Right lobe of liver (tissue), 6 donors: ENCODE measurements around the gene DDX25. TPM values are rescaled to one million over a fixed set of nuclear protein-coding genes. Genes with fewer than 3 reads are reported as not detected.
A peak's percentile ranks its signal among the peaks of the same experiment; 100 is the strongest.

Experiments
- ATAC-seq, 4 donors: fragments of 200-7000 bp; cut with Tn5 transposase; one replicate each; pipeline ENCODE4 v1.9.1; 2020; ENCODE audit warnings: mild to moderate bottlenecking in 4 of 4, moderate library complexity in 4 of 4
- DNase-seq, 3 donors: peaks; one replicate each; pipeline ENCODE4 v3.0.0-alpha.2; 2020
- H3K27ac ChIP-seq, 3 donors: fragments of 200-600 bp; one replicate each; pipeline ENCODE4 v1.8.0; 2022
- H3K27me3 ChIP-seq, 2 donors: fragments of 200-600 bp; one replicate each; pipeline ENCODE4 v1.8.0; 2022
- H3K36me3 ChIP-seq, 4 donors: fragments of 200-600 bp; sonication (generic) in 1 of 4; one replicate each; pipeline versions ENCODE4 v1.5.1 to v1.8.0; 2017 to 2022; ENCODE audit warnings: control low read depth in 1 of 4
- H3K4me1 ChIP-seq, 4 donors: fragments of 200-600 bp; sonication (generic) in 1 of 4; one replicate each; pipeline versions ENCODE4 v1.5.1 to v1.8.0; 2017 to 2022; ENCODE audit warnings: control low read depth in 1 of 4
- H3K4me3 ChIP-seq, 3 donors: fragments of 200-600 bp; one replicate each; pipeline ENCODE4 v1.8.0; 2022
- H3K9me3 ChIP-seq, 4 donors: fragments of 200-600 bp; sonication (generic) in 1 of 4; one replicate each; pipeline versions ENCODE4 v1.5.1 to v1.8.0; 2017 to 2022; ENCODE audit warnings: control low read depth in 1 of 4
- CTCF ChIP-seq, 4 donors: fragments of 200-600 bp in 3 of 4; fragments of 450-650 bp in 1 of 4; IDR thresholded peaks; one replicate each; pipeline versions ENCODE4 v1.5.1 to v1.8.0; 2016 to 2022; ENCODE audit warnings: antibody characterized with exemption in 4 of 4, mild to moderate bottlenecking in 2 of 4
- POLR2A ChIP-seq: fragments of 450-650 bp; IDR thresholded peaks from one replicate; pipeline ENCODE4 v1.6.1; 2017; ENCODE audit warnings: antibody characterized with exemption, mild to moderate bottlenecking
- WGBS: methylation state at CpG from one replicate; pipeline ENCODE4 v1.1.6; 2018; ENCODE audit warnings: low coverage, low lambda C conversion rate; ENCODE audit not compliant: insufficient coverage; ENCODE audit errors: missing lambda C conversion rate; 5-methylcytosine and 5-hydroxymethylcytosine counted together
- intact Hi-C, 2 donors: fragments of 100-400 bp; cut with DNase I; formaldehyde crosslinking; loops; one replicate each; pipeline versions ENCODE4 v1.11.2 to v1.14.1; 2022
- total RNA-seq, 6 experiments: library from RNA; depleted of rRNA in 2 of 6; stranded (reverse); fragments of >200 nt in 2 of 6; fragmentation: NEBNext Ultra II Directional in 3 of 6; extraction: Animal tissue kit (Norgen Biotek cat#: 25700) in 3 of 6; gene quantifications; one replicate each; pipeline versions ENCODE4 v1.1.0 to v1.2.4, GENCODE V29; 2016 to 2023
- donor health status: DM: no; HTN: yes; CAD: no.
- donor health status: DM: no; HTN: no; CAD: no.
- donor health status: DM: no; HTN: no; CAD: no.
- donor health status: DM: no; HTN: yes; CAD: no.
- donor health status: DM: no; HTN: yes; CAD: no.

Gene DDX25
- total RNA-seq, 6 experiments from 2014 or later, result 0.17 to 0.28 (median 0.21) TPM; not detected in 2

GRCh38 chr11:125883375-125883774 lies 20.9 kb upstream of the DDX25 start:
- no peaks in the 10 kb centered on the region for H3K9me3 ChIP-seq
- 71% methylated on average over 5 of the region's 8 CpGs for WGBS
- DNase-seq (no peak), ATAC-seq (no peak)
- no peaks in the 10 kb centered on the region for H3K36me3 ChIP-seq
- H3K4me3 ChIP-seq, result no peak overlapping the region
- intact Hi-C loops, result no loop called here
- H3K27ac ChIP-seq, result no peak overlapping the region
- H3K27me3 ChIP-seq, result no peaks in the 10 kb centered on the region
- H3K4me1 ChIP-seq, result no peaks in the 10 kb centered on the region
- TF ChIP-seq POLR2A (no peak), CTCF (IDR thresholded peaks at IDR 0.05) (no peak)

- intact Hi-C loops, result no loop called here
- 33% methylated on average over 5 of the region's 24 CpGs for WGBS
- H3K9me3 ChIP-seq, result no peaks in the 10 kb centered on the region
- H3K27ac ChIP-seq, result peak overlapping the region; percentile 17 to 91 (median 86)
- ATAC-seq (peak; percentile 4 to 15 (median 11)), DNase-seq (peak in 2 of 3 donors; percentile 48 to 63)
- TF ChIP-seq CTCF (IDR thresholded peaks at IDR 0.05) (no peak), POLR2A (no peak)
- H3K36me3 ChIP-seq, result no peaks in the 10 kb centered on the region
- no peaks in the 10 kb centered on the region for H3K27me3 ChIP-seq
- peak overlapping the region; percentile 64 to 87 (median 81) for H3K4me3 ChIP-seq
- peaks cover 0 to 7% (median 2%) of the 10 kb centered on the region in 4 donors for H3K4me1 ChIP-seq
Measured at GRCh38 chr11:125886997-125887372, 17.3 kb upstream of the DDX25 start.

- DNase-seq, result peak; percentile 95 to 97 (median 96)
- intact Hi-C loops, result no loop called here
- peak within 1 kb of the TSS; percentile 82 to 91 (median 86) for H3K27ac ChIP-seq
- peaks cover 0 to 13% (median 6%) of the 10 kb centered on the region in 4 donors for H3K4me1 ChIP-seq
- TF ChIP-seq CTCF (IDR thresholded peaks at IDR 0.05) (peak; percentile 8 to 52 (median 46)), POLR2A (peak; percentile 87)
- H3K4me3 ChIP-seq, result peak within 1 kb of the TSS; percentile 64 to 87 (median 81)
- H3K9me3 ChIP-seq, result no peaks in the 10 kb centered on the region
- 0% methylated on average over 14 of the region's 91 CpGs for WGBS
- H3K36me3 ChIP-seq, result no peaks in the 10 kb centered on the region
- H3K27me3 ChIP-seq, result no peaks in the 10 kb centered on the region
- peak; percentile 90 to 96 (median 94) for ATAC-seq
Measured at GRCh38 chr11:125887373-125888324, 16.7 kb upstream of the DDX25 start, which contains the start of gene HYLS1. HYLS1 (plus strand) TSS chr11:125887668; CDS start chr11:125899369, 11,701 bp downstream.

- Histone ChIP-seq H3K27ac (no peak overlapping the region), H3K9me3 (no peaks in the 10 kb centered on the region), H3K4me1 (peaks cover 0 to 27% (median 11%) of the 10 kb centered on the region in 4 donors), H3K27me3 (no peaks in the 10 kb centered on the region), H3K4me3 (no peak overlapping the region), H3K36me3 (peaks cover 0 to 10% (median 0%) of the 10 kb centered on the region in 4 donors)
- WGBS, result 50% methylated on average over 3 of the region's 3 CpGs
- ATAC-seq (no peak), DNase-seq (no peak)
- TF ChIP-seq CTCF (IDR thresholded peaks at IDR 0.05), result no peak
- TF ChIP-seq POLR2A, result no peak
- intact Hi-C loops, result no loop called here
Measured at GRCh38 chr11:125890447-125891100, 13.7 kb upstream of the DDX25 start.
